ENCODE results near the gene PHACTR3. TPM values are rescaled to one million over a fixed set of nuclear protein-coding genes. Genes with fewer than 3 reads are reported as not detected.

PHACTR3 gene
- total RNA-seq, 2 donors from 2014 or later = 0.13 TPM; not detected in 1

DNA sequence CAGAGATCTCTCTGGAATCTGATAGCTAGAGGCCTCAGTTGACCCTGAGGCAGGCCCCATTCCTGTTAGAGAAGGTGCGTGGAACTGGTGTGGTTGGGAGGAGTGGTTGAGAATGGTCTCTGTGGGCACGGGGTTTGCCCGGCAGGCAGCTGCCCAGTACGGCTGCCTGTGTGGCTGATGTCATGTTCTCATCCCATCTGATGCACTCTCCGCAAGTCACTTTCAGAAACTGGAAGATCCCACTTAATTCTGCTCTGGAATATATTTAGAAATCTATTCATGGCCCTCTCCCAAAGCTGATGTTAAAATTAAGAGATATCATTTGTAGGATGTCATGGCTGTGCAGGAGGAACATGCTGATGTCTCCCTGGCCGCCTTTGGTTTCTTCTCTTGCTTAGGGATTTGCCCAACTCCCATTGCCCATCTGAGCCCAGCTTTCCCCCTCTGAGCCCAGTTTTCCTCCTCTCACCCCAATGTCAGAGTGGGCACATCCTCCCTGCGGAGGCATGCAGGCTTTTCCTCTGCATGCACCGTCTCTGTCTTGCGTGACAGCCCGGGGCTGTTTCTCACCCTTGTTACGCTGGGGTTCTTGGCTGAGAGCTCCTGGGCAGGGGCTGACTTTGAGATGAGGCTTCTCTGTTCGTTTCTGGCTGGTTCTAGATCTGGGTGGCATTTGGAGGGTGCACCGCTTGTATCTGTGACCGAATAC, 21.0 kb downstream of the PHACTR3 start:
- H3K27me3 ChIP-seq (ENCODE audit: control insufficient read depth, insufficient read depth, low read length, poor library complexity, severe bottlenecking) = no peaks in the 10 kb centered on the region
- Mint-ChIP-seq H3K4me1 (no peaks in the 10 kb centered on the region), H3K27ac (no peak overlapping the region), H3K36me3 (ENCODE audit: low read depth) (no peaks in the 10 kb centered on the region), H3K27me3 (ENCODE audit: insufficient read depth) (peaks cover 39% of the 10 kb centered on the region), H3K4me3 (no peak overlapping the region), H3K9me3 (peaks cover 2% of the 10 kb centered on the region)
- DNase-seq = no peak
- H3K4me1 ChIP-seq (ENCODE audit: control insufficient read depth, insufficient read depth, low read length) = no peaks in the 10 kb centered on the region
- no peak overlapping the region for H3K27ac ChIP-seq (ENCODE audit: low read depth, low read length)
- peaks cover 12% of the 10 kb centered on the region for H3K9me3 ChIP-seq (ENCODE audit: control insufficient read depth, low read length)
- H3K36me3 ChIP-seq (ENCODE audit: control insufficient read depth, insufficient read depth, low read length) = no peaks in the 10 kb centered on the region
- 79 to 88% methylated on average over 10 to 14 of the region's 14 CpGs for WGBS, 2 experiments (ENCODE audit: insufficient coverage in 1 of 2, insufficient read length in 1 of 2)
- TF ChIP-seq, protein P1, sequence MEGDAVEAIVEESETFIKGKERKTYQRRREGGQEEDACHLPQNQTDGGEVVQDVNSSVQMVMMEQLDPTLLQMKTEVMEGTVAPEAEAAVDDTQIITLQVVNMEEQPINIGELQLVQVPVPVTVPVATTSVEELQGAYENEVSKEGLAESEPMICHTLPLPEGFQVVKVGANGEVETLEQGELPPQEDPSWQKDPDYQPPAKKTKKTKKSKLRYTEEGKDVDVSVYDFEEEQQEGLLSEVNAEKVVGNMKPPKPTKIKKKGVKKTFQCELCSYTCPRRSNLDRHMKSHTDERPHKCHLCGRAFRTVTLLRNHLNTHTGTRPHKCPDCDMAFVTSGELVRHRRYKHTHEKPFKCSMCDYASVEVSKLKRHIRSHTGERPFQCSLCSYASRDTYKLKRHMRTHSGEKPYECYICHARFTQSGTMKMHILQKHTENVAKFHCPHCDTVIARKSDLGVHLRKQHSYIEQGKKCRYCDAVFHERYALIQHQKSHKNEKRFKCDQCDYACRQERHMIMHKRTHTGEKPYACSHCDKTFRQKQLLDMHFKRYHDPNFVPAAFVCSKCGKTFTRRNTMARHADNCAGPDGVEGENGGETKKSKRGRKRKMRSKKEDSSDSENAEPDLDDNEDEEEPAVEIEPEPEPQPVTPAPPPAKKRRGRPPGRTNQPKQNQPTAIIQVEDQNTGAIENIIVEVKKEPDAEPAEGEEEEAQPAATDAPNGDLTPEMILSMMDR (conservative IDR thresholded peaks at IDR 0.05) = no peak
- no peak overlapping the region for H3K4me3 ChIP-seq (ENCODE audit: low read length)
- H3K9ac ChIP-seq (ENCODE audit: extremely low read depth, low read length, poor library complexity, severe bottlenecking) = no peak overlapping the region

DNA sequence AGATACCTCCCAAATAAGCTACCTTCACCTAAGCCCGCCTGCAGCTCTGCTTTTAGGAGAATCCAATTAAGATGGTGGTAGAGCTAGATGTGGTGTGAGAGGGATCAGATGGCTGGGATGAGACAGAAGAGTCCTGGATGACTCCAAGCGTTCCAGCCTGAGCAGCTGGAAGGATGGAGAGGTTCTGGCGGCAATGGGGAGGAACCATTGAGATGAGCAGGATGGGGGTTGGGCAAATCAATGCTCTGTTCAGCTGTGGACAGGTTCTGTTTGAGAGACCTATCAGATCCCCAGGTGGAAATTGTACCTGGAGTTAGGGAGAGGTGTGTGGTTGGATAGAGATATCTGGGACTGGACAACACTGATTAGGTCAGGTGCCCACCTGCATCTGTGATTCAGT, 23.0 kb downstream of the PHACTR3 start:
- TF ChIP-seq, protein P1 (conservative IDR thresholded peaks at IDR 0.05) = no peak
- DNase-seq = no peak
- Histone ChIP-seq H3K27me3 (ENCODE audit: control insufficient read depth, insufficient read depth, low read length, poor library complexity, severe bottlenecking) (no peaks in the 10 kb centered on the region), H3K36me3 (ENCODE audit: control insufficient read depth, insufficient read depth, low read length) (no peaks in the 10 kb centered on the region), H3K4me1 (ENCODE audit: control insufficient read depth, insufficient read depth, low read length) (no peaks in the 10 kb centered on the region), H3K27ac (ENCODE audit: low read depth, low read length) (no peak overlapping the region), H3K9me3 (ENCODE audit: control insufficient read depth, low read length) (peaks cover 12% of the 10 kb centered on the region), H3K4me3 (ENCODE audit: low read length) (no peak overlapping the region), H3K9ac (ENCODE audit: extremely low read depth, low read length, poor library complexity, severe bottlenecking) (no peak overlapping the region)
- Mint-ChIP-seq H3K4me3 (no peak overlapping the region), H3K27me3 (ENCODE audit: insufficient read depth) (peaks cover 46% of the 10 kb centered on the region), H3K27ac (no peak overlapping the region), H3K9me3 (peaks cover 2% of the 10 kb centered on the region), H3K4me1 (no peaks in the 10 kb centered on the region), H3K36me3 (ENCODE audit: low read depth) (no peaks in the 10 kb centered on the region)
- 53 to 54% methylated on average over 3 of the region's 3 CpGs for WGBS, 2 experiments (ENCODE audit: insufficient coverage in 1 of 2, insufficient read length in 1 of 2)

- TF ChIP-seq, protein P1 (conservative IDR thresholded peaks at IDR 0.05) = no peak
Measured at GRCh38 chr20:59628171-59628570, 23.8 kb downstream of the PHACTR3 start.

More at GRCh38 chr20:59628171-59628570, 23.8 kb downstream of the PHACTR3 start:
- Histone ChIP-seq H3K4me1 (ENCODE audit: control insufficient read depth, insufficient read depth, low read length) (no peaks in the 10 kb centered on the region), H3K27ac (ENCODE audit: low read depth, low read length) (no peak overlapping the region), H3K36me3 (ENCODE audit: control insufficient read depth, insufficient read depth, low read length) (no peaks in the 10 kb centered on the region), H3K9me3 (ENCODE audit: control insufficient read depth, low read length) (peaks cover 18% of the 10 kb centered on the region), H3K4me3 (ENCODE audit: low read length) (no peak overlapping the region), H3K9ac (ENCODE audit: extremely low read depth, low read length, poor library complexity, severe bottlenecking) (no peak overlapping the region), H3K27me3 (ENCODE audit: control insufficient read depth, insufficient read depth, low read length, poor library complexity, severe bottlenecking) (no peaks in the 10 kb centered on the region)
- no peaks in the 10 kb centered on the region for H3K36me3 Mint-ChIP-seq (ENCODE audit: low read depth)
- H3K4me3 Mint-ChIP-seq = no peak overlapping the region
- H3K27ac Mint-ChIP-seq = no peak overlapping the region
- H3K9me3 Mint-ChIP-seq = peaks cover 2% of the 10 kb centered on the region
- no peaks in the 10 kb centered on the region for H3K4me1 Mint-ChIP-seq
- H3K27me3 Mint-ChIP-seq (ENCODE audit: insufficient read depth) = peaks cover 45% of the 10 kb centered on the region
- WGBS, 2 experiments (ENCODE audit: insufficient coverage in 1 of 2, insufficient read length in 1 of 2) = 83% methylated on average over 15 of the region's 15 CpGs; no CpG with 5 or more reads in 1 of the 2 experiments
- no peak for DNase-seq
